HepG2 (cell line): ENCODE results near the gene COL9A3. TPM values are rescaled to one million over a fixed set of nuclear protein-coding genes. Genes with fewer than 3 reads are reported as not detected.

Experiments
- MIER3 ChIP-seq: IDR thresholded peaks from 2 replicates; pipeline ENCODE4 v1.6.1; 2016; ENCODE audit warnings: missing compliant biosample characterization, borderline replicate concordance
- polyA plus RNA-seq, 8 experiments: library from polyadenylated mRNA; depleted of rRNA in 3 of 8; stranded (reverse) in 7 of 8; unstranded in 1 of 8; fragments of >200 nt; fragmentation: Illumina TruSeq in 4 of 8; extraction: Trizol in 4 of 8; gene quantifications; 2 replicates each; pipeline versions ENCODE4 v1.2.1 to v1.2.3, GENCODE V29; 2011 to 2016; ENCODE audit warnings: low read depth in 4 of 8, missing spikeins in 1 of 8, mixed read lengths in 1 of 8; ENCODE audit not compliant: insufficient read depth in 1 of 8
- total RNA-seq, 5 experiments: library from RNA; depleted of rRNA; stranded (reverse); fragments of >200 nt; fragmentation: Illumina TruSeq; extraction: Trizol; gene quantifications; 2 replicates each; pipeline ENCODE4 v1.2.3, GENCODE V29; 2016; ENCODE audit warnings: low read depth in 1 of 5
- TF ChIP-seq, protein P1 (sequence below): sonication (generic); formaldehyde crosslinking; IDR thresholded peaks from 2 replicates; pipeline ENCODE4 v1.4.0; 2020; ENCODE audit warnings: mild to moderate bottlenecking, missing genetic modification reagents
- TF ChIP-seq, protein P2 (sequence below): sonication (generic); formaldehyde crosslinking; IDR thresholded peaks from 2 replicates; pipeline ENCODE4 v1.4.0; 2020; ENCODE audit warnings: mild to moderate bottlenecking, missing genetic modification reagents, borderline replicate concordance
- TF ChIP-seq, protein P3 (sequence below): sonication (generic); formaldehyde crosslinking; IDR thresholded peaks from 2 replicates; pipeline ENCODE4 v1.4.0; 2020; ENCODE audit warnings: mild to moderate bottlenecking, low read depth, missing genetic modification reagents
- TF ChIP-seq, protein P4 (sequence below): sonication (generic); formaldehyde crosslinking; IDR thresholded peaks from 2 replicates; pipeline ENCODE4 v1.5.1; 2020; ENCODE audit warnings: mild to moderate bottlenecking, missing genetic modification reagents

COL9A3 gene
- total and polyA plus RNA-seq, 2 of the 13 experiments (the other 11 are each of a cell fraction or from before 2014, with no cell fraction given): 155 to 204 TPM

DNA sequence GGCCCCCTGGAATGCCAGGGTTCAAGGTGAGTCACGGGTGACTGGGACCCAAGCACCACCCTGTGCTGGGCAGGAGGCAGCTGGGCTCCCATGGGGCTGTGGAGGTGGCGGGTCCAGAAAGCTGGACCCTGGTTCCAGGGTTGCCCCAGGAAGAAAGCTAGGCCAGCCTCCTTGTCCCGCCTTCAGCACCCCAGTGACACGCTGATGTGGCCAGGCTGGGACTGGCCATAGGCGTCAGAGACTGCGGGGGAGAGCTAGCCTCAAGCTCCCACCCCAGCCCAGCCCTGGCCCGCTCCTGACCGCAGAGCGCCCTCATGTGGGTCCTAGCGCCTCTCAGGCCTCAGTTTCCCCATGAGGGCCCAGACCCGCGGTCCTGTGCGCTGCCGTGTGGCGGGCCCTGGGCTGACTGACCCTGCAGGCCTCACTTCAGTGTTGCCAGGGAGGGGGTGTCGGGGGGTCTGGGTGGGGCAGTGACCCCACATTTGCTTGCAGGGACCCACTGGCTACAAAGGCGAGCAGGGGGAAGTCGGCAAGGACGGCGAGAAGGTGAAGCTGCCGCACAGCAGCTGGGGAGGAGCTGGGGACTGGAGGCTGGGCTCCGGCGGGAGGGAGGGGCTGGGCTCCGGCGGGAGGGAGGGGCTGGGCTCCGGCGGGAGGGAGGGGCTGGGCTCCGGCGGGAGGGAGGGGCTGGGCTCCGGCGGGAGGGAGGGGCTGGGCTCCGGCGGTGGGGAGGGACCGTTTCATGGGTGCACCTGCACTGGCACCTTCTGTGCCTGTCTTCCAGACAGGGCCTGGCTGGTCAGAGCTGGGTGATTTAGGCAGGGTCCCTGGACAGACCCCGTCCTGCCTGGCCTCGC is 7.9 kb downstream of the COL9A3 start (continued):
- TF ChIP-seq, protein P1, sequence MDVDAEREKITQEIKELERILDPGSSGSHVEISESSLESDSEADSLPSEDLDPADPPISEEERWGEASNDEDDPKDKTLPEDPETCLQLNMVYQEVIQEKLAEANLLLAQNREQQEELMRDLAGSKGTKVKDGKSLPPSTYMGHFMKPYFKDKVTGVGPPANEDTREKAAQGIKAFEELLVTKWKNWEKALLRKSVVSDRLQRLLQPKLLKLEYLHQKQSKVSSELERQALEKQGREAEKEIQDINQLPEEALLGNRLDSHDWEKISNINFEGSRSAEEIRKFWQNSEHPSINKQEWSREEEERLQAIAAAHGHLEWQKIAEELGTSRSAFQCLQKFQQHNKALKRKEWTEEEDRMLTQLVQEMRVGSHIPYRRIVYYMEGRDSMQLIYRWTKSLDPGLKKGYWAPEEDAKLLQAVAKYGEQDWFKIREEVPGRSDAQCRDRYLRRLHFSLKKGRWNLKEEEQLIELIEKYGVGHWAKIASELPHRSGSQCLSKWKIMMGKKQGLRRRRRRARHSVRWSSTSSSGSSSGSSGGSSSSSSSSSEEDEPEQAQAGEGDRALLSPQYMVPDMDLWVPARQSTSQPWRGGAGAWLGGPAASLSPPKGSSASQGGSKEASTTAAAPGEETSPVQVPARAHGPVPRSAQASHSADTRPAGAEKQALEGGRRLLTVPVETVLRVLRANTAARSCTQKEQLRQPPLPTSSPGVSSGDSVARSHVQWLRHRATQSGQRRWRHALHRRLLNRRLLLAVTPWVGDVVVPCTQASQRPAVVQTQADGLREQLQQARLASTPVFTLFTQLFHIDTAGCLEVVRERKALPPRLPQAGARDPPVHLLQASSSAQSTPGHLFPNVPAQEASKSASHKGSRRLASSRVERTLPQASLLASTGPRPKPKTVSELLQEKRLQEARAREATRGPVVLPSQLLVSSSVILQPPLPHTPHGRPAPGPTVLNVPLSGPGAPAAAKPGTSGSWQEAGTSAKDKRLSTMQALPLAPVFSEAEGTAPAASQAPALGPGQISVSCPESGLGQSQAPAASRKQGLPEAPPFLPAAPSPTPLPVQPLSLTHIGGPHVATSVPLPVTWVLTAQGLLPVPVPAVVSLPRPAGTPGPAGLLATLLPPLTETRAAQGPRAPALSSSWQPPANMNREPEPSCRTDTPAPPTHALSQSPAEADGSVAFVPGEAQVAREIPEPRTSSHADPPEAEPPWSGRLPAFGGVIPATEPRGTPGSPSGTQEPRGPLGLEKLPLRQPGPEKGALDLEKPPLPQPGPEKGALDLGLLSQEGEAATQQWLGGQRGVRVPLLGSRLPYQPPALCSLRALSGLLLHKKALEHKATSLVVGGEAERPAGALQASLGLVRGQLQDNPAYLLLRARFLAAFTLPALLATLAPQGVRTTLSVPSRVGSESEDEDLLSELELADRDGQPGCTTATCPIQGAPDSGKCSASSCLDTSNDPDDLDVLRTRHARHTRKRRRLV (CRISPR knock-in tag): no peak
- TF ChIP-seq, protein P2, sequence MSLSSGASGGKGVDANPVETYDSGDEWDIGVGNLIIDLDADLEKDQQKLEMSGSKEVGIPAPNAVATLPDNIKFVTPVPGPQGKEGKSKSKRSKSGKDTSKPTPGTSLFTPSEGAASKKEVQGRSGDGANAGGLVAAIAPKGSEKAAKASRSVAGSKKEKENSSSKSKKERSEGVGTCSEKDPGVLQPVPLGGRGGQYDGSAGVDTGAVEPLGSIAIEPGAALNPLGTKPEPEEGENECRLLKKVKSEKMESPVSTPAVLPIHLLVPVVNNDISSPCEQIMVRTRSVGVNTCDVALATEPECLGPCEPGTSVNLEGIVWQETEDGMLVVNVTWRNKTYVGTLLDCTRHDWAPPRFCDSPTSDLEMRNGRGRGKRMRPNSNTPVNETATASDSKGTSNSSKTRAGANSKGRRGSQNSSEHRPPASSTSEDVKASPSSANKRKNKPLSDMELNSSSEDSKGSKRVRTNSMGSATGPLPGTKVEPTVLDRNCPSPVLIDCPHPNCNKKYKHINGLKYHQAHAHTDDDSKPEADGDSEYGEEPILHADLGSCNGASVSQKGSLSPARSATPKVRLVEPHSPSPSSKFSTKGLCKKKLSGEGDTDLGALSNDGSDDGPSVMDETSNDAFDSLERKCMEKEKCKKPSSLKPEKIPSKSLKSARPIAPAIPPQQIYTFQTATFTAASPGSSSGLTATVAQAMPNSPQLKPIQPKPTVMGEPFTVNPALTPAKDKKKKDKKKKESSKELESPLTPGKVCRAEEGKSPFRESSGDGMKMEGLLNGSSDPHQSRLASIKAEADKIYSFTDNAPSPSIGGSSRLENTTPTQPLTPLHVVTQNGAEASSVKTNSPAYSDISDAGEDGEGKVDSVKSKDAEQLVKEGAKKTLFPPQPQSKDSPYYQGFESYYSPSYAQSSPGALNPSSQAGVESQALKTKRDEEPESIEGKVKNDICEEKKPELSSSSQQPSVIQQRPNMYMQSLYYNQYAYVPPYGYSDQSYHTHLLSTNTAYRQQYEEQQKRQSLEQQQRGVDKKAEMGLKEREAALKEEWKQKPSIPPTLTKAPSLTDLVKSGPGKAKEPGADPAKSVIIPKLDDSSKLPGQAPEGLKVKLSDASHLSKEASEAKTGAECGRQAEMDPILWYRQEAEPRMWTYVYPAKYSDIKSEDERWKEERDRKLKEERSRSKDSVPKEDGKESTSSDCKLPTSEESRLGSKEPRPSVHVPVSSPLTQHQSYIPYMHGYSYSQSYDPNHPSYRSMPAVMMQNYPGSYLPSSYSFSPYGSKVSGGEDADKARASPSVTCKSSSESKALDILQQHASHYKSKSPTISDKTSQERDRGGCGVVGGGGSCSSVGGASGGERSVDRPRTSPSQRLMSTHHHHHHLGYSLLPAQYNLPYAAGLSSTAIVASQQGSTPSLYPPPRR (CRISPR knock-in tag): peak; percentile 66
- TF ChIP-seq, protein P3, sequence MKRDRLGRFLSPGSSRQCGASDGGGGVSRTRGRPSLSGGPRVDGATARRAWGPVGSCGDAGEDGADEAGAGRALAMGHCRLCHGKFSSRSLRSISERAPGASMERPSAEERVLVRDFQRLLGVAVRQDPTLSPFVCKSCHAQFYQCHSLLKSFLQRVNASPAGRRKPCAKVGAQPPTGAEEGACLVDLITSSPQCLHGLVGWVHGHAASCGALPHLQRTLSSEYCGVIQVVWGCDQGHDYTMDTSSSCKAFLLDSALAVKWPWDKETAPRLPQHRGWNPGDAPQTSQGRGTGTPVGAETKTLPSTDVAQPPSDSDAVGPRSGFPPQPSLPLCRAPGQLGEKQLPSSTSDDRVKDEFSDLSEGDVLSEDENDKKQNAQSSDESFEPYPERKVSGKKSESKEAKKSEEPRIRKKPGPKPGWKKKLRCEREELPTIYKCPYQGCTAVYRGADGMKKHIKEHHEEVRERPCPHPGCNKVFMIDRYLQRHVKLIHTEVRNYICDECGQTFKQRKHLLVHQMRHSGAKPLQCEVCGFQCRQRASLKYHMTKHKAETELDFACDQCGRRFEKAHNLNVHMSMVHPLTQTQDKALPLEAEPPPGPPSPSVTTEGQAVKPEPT (CRISPR knock-in tag): no peak
- no peak for TF ChIP-seq MIER3
- TF ChIP-seq, protein P4, sequence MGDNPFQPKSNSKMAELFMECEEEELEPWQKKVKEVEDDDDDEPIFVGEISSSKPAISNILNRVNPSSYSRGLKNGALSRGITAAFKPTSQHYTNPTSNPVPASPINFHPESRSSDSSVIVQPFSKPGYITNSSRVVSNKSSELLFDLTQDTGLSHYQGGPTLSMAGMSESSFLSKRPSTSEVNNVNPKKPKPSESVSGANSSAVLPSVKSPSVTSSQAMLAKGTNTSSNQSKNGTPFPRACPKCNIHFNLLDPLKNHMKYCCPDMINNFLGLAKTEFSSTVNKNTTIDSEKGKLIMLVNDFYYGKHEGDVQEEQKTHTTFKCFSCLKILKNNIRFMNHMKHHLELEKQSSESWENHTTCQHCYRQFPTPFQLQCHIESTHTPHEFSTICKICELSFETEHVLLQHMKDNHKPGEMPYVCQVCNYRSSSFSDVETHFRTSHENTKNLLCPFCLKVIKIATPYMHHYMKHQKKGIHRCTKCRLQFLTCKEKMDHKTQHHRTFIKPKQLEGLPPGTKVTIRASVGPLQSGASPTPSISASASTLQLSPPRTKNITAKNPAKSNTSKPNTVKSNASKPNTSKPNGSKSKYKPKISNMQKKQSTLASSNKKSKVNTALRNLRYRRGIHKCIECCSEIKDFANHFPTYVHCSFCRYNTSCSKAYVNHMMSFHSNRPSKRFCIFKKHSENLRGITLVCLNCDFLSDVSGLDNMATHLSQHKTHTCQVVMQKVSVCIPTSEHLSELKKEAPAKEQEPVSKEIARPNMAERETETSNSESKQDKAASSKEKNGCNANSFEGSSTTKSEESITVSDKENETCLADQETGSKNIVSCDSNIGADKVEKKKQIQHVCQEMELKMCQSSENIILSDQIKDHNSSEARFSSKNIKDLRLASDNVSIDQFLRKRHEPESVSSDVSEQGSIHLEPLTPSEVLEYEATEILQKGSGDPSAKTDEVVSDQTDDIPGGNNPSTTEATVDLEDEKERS: peak; percentile 71; the same call in 1 of the 2 replicates
